HEK293T (cell line): ENCODE measurements around the gene OR2W1.

Source experiments
- CTCF ChIA-PET: fragments of 350-600 bp; formaldehyde crosslinking; extraction: SDS; loops from one replicate; lab custom pipeline; 2021; ENCODE audit warnings: antibody characterized with exemption, inconsistent platforms; lab: Yijun Ruan, JAX
- POLR2A ChIA-PET: fragments of 350-600 bp; formaldehyde crosslinking; extraction: SDS; loops from one replicate; lab custom pipeline; 2020; ENCODE audit warnings: antibody characterized with exemption, inconsistent platforms; lab: Yijun Ruan, JAX
- DNase-seq: peaks from one replicate; pipeline ENCODE4 v3.0.0; 2012; ENCODE audit warnings: mixed read lengths; ENCODE audit errors: extremely low spot score
- ARNT ChIP-seq: fragments of 450-650 bp; IDR thresholded peaks from 2 replicates; pipeline ENCODE4 v1.6.1; 2017; ENCODE audit warnings: mild to moderate bottlenecking
- BHLHE40 ChIP-seq: fragments of 450-650 bp; IDR thresholded peaks from 2 replicates; pipeline ENCODE4 v1.6.1; 2016; ENCODE audit warnings: mild to moderate bottlenecking, moderate library complexity, borderline replicate concordance
- CTBP1 ChIP-seq: fragments of 450-650 bp; IDR thresholded peaks from 2 replicates; pipeline ENCODE4 v1.6.1; 2016; ENCODE audit warnings: borderline replicate concordance
- ELF4 ChIP-seq: fragments of 450-650 bp; IDR thresholded peaks from 2 replicates; pipeline ENCODE4 v1.6.1; 2017; ENCODE audit warnings: antibody characterized with exemption
- FOXA1 ChIP-seq: fragments of 450-650 bp; IDR thresholded peaks from 2 replicates; pipeline ENCODE4 v1.6.1; 2016; ENCODE audit warnings: mild to moderate bottlenecking
- FOXK2 ChIP-seq: fragments of 450-650 bp; IDR thresholded peaks from 2 replicates; pipeline ENCODE4 v1.6.1; 2016; ENCODE audit warnings: mild to moderate bottlenecking
- FOXM1 ChIP-seq: fragments of 450-650 bp; IDR thresholded peaks from 2 replicates; pipeline ENCODE4 v1.6.1; 2017; ENCODE audit warnings: mild to moderate bottlenecking, borderline replicate concordance
- HDGF ChIP-seq: fragments of 450-650 bp; IDR thresholded peaks from 2 replicates; pipeline ENCODE4 v1.6.1; 2017; ENCODE audit warnings: antibody characterized with exemption, borderline replicate concordance
- L3MBTL2 ChIP-seq: fragments of 450-650 bp; conservative IDR thresholded peaks from 2 replicates; pipeline ENCODE4 v1.6.1; 2016; ENCODE audit warnings: mild to moderate bottlenecking
- LEF1 ChIP-seq: fragments of 450-650 bp; IDR thresholded peaks from 2 replicates; pipeline ENCODE4 v1.6.1; 2017; ENCODE audit warnings: mild to moderate bottlenecking, borderline replicate concordance
- NFRKB ChIP-seq: fragments of 450-650 bp; IDR thresholded peaks from 2 replicates; pipeline ENCODE4 v1.6.1; 2016; ENCODE audit warnings: mild to moderate bottlenecking, moderate library complexity
- SP1 ChIP-seq: fragments of 450-650 bp; IDR thresholded peaks from 2 replicates; pipeline ENCODE4 v1.6.1; 2017
- SUZ12 ChIP-seq: fragments of 450-650 bp; IDR thresholded peaks from 2 replicates; pipeline ENCODE4 v1.6.1; 2016; ENCODE audit warnings: mild to moderate bottlenecking
- TARDBP ChIP-seq: fragments of 450-650 bp; IDR thresholded peaks from 2 replicates; pipeline ENCODE4 v1.6.1; 2016
- ZNF384 ChIP-seq: fragments of 450-650 bp; IDR thresholded peaks from 2 replicates; pipeline ENCODE4 v1.6.1; 2016
- TF ChIP-seq, protein P1 (sequence below): fragments of 450-650 bp; IDR thresholded peaks from 2 replicates; pipeline ENCODE4 v1.6.1; 2016

The OR2W1 gene

GRCh38 chr6:29045075-29045474 lies at the start of gene OR2W1:
TSS of gene OR2W1 (minus strand) at chr6:29045175. CDS start at chr6:29045175, 0 bp downstream.
- POLR2A ChIA-PET = no interaction called here
- TF ChIP-seq NFRKB (no peak), ARNT (no peak)
- DNase-seq = no peak
- CTCF ChIA-PET = no interaction called here

DNA sequence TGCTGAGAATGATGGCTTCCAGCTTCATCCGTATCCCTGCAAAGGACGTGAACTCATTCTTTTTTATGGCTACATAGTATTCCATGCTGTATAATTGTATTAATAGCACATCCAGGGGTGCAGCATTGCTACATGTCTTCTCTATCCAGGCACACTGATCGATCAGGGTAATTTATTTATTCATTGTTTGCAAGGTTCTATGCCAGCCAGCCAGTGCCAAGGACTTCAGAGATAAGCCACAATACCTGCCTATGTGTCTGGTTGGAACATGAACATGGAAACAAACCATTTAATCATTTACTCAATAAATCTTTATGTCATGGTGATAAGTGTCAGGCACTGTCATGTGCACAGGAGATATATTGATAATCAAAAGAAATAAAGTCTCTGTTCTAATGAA lies 48.0 kb upstream of the OR2W1 start:
- ChIA-PET POLR2A (no interaction called here), CTCF (interaction anchor here (1.0 kb wide), 1 partner anchor 10 kb away, joined by 3 read pairs; no protein-coding TSS in a partner anchor)
- TF ChIP-seq ARNT (no peak), HDGF (no peak), FOXK2 (no peak), NFRKB (no peak), LEF1 (no peak)
- no peak for DNase-seq

DNA sequence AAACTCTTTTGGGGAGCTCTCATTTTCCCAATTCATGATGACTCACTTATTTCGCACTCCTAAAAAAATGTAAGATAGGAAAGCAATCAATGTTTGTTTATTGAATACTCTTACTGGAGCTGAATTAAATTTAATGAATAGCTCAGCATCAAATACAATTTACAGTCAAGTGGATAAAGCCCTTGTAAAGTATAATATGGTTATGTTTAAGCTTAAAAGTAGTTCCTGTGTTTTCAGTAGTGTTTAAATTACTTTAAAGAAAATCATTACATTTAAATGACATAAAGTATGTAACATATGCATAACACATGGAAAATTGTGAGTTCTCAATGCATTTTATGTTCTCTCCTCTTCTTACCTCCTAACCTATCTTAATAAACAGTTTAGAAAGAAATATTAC lies 42.2 kb upstream of the OR2W1 start, which contains the start of gene OR2B3:
OR2B3 (minus strand) TSS at position 101 of the 400 bp plus-strand sequence; CDS start at position 36, 65 bp downstream.
- TF ChIP-seq SUZ12 (no peak), BHLHE40 (no peak), ZNF384 (no peak), NFRKB (no peak), ARNT (no peak), CTBP1 (no peak), TARDBP (no peak), FOXM1 (no peak), HDGF (no peak), LEF1 (no peak), SP1 (no peak), L3MBTL2 (no peak), FOXA1 (no peak), FOXK2 (no peak)
- no peak for DNase-seq
- ChIA-PET CTCF (no interaction called here), POLR2A (no interaction called here)

- ChIA-PET CTCF (interaction anchor here (0.9 kb wide), 1 partner anchor 10 kb away, joined by 3 read pairs; no protein-coding TSS in a partner anchor), POLR2A (no interaction called here)
- TF ChIP-seq FOXK2 = no peak
- TF ChIP-seq SUZ12 = no peak
- TF ChIP-seq HDGF = no peak
- no peak for TF ChIP-seq NFRKB
- no peak for TF ChIP-seq ELF4
- no peak for TF ChIP-seq FOXA1
- TF ChIP-seq FOXM1 = no peak
- no peak for TF ChIP-seq LEF1
- no peak for TF ChIP-seq BHLHE40
- TF ChIP-seq L3MBTL2 = no peak
- TF ChIP-seq TARDBP = no peak
- TF ChIP-seq, protein P1, sequence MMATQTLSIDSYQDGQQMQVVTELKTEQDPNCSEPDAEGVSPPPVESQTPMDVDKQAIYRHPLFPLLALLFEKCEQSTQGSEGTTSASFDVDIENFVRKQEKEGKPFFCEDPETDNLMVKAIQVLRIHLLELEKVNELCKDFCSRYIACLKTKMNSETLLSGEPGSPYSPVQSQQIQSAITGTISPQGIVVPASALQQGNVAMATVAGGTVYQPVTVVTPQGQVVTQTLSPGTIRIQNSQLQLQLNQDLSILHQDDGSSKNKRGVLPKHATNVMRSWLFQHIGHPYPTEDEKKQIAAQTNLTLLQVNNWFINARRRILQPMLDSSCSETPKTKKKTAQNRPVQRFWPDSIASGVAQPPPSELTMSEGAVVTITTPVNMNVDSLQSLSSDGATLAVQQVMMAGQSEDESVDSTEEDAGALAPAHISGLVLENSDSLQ = no peak
- TF ChIP-seq SP1 = no peak
- TF ChIP-seq CTBP1 = no peak
- no peak for TF ChIP-seq ARNT
- no peak for TF ChIP-seq ZNF384
- no peak for DNase-seq
These were observed 37.5 kb upstream of the OR2W1 start for GRCh38 chr6:29082457-29082856.

- TF ChIP-seq SUZ12 = no peak
- no peak for TF ChIP-seq ELF4
- TF ChIP-seq TARDBP = no peak
- TF ChIP-seq FOXK2 = no peak
- TF ChIP-seq HDGF = no peak
- no peak for TF ChIP-seq BHLHE40
- TF ChIP-seq FOXA1 = no peak
- no peak for DNase-seq
- CTCF ChIA-PET = no interaction called here
- POLR2A ChIA-PET = no interaction called here
These were observed 36.3 kb upstream of the OR2W1 start for GRCh38 chr6:29081312-29081711.

DNA sequence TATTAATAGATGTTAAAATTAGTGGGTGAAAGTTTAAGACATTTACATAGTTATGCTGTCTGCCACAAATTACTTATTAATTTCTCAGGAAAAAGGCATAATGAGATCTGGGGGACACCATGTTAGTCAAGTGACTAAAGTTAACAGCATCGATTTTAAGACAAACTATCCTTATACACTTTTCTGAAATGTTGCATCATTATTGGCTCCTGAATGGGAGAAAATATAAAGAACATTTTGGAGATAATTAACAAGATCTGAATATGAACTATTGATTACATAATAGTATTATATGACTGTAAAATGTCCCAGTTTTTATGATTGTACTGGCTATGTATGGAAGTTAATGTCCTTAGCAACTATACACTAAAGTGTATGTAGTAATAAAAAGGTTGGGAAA lies 34.2 kb upstream of the OR2W1 start:
- no peak for DNase-seq
- POLR2A ChIA-PET = no interaction called here
- TF ChIP-seq HDGF = no peak
- CTCF ChIA-PET = no interaction called here

- ChIA-PET POLR2A (no interaction called here), CTCF (no interaction called here)
- TF ChIP-seq L3MBTL2 = 0 out of 2 replicates have a peak, but pooled peaks have one; percentile 19
- no peak for TF ChIP-seq FOXA1
These were observed 27.1 kb upstream of the OR2W1 start for GRCh38 chr6:29071831-29072723.

DNA sequence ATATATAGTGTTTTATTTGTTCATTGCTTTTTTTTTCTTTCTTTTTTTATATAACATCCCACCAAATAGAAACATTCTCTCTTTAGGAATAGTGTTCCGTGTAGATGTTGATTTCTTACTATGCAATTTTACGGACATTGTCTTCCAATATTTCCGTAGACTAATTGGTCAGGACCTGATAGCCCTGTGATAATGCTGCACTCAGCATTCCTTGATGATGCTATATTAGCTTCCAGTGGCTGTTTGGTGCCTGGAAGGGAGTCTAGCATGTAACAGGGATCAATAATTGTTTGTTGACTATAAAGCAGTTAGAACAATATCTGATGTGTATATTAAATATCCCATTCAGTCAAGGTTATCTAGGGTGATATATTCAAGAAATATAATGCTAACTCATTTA lies 6.7 kb upstream of the OR2W1 start:
- CTCF ChIA-PET = no interaction called here
- TF ChIP-seq L3MBTL2 = no peak
- no peak for TF ChIP-seq CTBP1
- TF ChIP-seq FOXA1 = no peak
- no peak for TF ChIP-seq LEF1
- TF ChIP-seq ARNT = no peak
- TF ChIP-seq NFRKB = no peak
- no peak for TF ChIP-seq BHLHE40
- TF ChIP-seq SUZ12 = no peak
- no peak for TF ChIP-seq SP1
- POLR2A ChIA-PET = no interaction called here
- DNase-seq = no peak

More at GRCh38 chr6:29071831-29072723, 27.1 kb upstream of the OR2W1 start:
- peak; percentile 75 for DNase-seq
